HUDEP-2 (cell line): ENCODE measurements around the gene CLEC11A.

Source experiments
- DNase-seq, 76 experiments: peaks; one replicate each; lab custom pipeline; 2025; ENCODE audit not compliant: unreplicated experiment in 76 of 76; lab: John Stamatoyannopoulos, UW

Gene CLEC11A, protein sequence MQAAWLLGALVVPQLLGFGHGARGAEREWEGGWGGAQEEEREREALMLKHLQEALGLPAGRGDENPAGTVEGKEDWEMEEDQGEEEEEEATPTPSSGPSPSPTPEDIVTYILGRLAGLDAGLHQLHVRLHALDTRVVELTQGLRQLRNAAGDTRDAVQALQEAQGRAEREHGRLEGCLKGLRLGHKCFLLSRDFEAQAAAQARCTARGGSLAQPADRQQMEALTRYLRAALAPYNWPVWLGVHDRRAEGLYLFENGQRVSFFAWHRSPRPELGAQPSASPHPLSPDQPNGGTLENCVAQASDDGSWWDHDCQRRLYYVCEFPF

DNA sequence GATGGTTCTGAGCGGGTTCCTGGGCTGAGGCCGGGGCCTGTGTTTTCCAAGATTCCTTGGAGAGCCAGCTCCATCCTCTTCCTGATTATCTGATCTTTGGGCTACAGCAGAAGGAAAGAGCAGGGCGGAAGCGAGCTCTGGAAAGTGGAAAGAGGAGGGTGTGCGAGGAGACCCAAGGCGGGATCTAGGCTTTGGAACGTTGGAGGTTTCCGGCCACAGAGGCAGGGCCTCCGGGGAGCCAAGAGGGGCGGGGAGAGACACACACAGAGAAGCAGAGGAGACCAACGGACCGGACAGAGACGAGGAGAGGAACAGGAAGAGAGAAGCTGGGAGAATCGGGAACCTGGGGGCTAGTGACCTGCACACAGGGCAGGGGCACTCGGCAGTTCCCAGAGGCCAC lies at the start of gene CLEC11A:
Gene CLEC11A, plus strand, starts transcription at position 296 of the 400 bp plus-strand sequence. CDS start 162 bp downstream, outside the sequence.
- no peak for DNase-seq

GRCh38 chr19:50676625-50677197 lies 46.5 kb upstream of the CLEC11A start:
- DNase-seq: no peak

DNA sequence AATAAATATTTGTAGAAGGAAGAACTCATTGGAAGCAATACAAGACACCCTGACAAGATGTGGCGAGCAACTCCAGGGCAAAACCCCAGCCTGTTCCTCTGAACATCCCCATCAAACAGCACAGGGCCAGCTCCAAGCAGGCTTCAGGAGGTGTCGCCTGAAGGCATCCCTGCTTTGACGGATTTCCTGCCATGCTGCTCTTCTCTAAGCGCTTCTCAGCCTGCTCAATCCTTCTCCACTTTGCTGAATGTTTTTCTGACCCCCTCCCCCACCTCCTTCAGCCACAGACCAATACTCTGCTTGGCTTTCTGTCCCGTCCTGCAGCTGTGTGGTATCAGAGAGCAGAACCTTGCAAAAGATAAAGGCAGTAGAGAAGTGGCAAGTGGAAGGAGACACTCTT lies 45.5 kb upstream of the CLEC11A start:
- peak in 1 of 76 experiments; percentile 21 for DNase-seq

DNA sequence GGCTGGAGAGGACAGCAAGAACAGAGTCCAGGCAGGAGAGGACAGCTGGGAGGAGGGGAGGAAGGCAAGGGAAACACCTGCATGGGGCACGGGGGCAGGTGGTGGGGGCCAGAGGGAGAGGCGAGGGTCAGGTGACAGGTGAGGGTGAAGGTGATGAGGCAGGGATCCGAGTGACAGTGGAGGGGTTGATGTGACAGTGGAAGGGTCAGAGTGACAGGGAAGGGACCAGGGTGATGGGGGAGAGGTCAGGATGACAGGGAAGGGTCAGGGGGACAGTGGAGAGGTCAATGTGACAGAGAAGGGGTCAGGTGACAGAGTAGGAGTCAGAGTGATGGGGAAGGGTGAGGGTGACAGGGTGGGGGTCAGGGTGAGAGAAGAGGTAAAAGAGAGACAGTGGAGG lies 44.8 kb upstream of the CLEC11A start:
- no peak for DNase-seq

DNA sequence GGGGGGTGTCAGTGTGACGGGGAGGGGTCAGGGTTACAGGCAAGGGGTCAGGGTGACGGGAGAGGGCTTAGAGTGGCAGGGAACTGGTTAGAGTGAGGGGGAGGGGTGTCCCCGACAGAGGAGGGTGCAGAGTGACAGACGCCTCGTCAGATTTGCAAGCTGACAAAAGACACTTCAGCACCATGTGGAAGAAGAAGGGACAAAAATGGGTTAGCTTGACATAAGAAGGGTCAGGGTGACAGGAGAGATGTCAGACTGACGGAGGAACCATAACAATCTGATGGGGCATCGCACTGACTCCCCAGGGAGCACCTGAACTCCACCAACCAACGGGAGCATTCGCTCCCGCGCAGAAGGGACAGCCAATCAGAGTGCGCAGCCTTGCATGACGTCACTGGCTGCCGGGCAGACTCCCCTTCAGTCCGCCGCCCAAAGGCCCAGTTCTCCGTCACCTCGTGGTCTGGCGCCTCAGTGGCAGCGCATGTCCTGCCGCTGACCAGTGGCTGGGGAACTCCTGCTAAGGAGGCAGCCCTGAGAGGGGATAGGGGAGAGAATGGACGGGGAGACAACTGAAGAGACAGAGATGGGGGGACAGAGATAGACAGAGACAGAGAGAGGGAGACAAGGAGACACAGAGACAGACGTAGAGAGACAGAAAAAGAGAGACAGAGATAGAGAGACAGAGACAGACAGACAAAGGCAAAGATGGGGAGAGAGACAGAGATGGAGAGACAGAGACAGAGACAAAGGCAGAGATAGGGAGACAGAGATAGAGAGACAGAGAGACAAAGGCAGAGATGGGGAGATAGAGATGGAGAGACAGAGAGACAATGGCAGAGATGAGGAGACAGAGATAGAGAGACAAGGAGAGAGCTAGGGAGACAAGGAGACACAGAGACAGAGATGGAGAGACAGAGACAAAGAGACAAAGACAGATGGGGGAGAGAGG lies 43.7 kb upstream of the CLEC11A start:
- peak in 75 of 76 experiments; percentile 24 to 91 (median 77) for DNase-seq

- no peak for DNase-seq
Observed at GRCh38 chr19:50686310-50687032, 36.7 kb upstream of the CLEC11A start.

DNA sequence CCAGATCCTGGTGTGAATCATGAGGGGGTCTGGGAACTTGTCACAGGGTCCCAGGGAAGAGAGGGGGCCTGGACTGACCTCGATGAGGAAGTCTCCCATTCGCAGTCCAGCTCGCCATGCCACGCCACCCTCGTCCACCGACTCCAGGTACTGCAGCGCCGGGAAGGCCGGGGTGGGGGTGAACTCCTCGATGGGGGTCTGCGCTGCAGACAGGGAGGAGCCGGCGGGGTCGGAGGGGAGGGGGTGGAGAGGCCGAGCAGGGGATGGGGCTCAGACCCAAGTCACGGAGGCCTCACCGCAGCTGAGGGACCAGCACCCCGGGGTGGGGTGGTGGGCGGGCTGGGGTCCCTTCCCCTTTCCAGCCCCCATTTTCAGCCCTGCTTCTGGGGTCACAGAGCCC lies 34.4 kb upstream of the CLEC11A start:
- DNase-seq: no peak

- DNase-seq: no peak
Observed at GRCh38 chr19:50690439-50690838, 32.7 kb upstream of the CLEC11A start.

DNA sequence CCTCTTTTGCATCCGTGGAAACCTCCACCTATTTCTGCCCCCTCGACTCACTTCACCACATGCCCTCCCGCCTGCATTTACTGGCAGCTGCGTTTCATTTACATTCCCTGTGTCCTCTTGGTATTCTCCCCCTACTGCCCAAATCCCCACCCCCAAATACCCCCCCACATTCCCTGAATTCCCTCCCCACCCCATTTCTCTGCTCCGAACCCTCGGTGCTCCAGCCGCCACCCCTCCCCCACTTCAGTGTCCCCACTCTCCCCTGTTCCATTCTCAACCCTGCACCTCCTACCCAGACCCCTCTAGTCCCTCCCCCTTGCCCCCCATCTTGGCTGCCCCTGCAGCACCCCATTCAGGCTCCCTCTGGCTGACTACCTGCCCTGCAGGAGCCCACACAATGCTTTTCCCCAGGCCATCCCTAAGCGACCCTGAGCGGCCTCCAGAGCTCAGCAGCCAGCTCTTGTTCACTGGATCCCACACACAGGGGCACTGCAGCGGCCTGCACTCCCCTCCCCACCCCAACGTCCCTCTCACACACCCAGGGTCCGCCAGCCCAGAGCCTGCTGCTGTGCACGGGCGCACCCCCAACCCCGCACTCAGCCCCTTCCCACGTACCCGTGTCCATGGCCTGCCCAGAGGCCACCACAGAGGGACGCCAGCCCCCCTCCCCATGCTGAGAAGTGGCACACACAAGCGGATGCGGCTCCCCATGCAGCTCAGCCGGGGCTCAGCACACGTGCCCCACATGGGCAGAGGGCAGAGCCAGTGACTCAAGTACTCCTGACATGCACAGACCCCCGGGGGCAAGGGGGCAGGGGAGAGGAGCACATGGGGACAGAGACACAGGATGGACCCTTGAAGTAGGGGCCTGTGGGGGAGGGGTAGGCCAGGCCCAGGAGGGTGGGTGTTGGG lies 29.8 kb upstream of the CLEC11A start:
- DNase-seq: no peak

DNA sequence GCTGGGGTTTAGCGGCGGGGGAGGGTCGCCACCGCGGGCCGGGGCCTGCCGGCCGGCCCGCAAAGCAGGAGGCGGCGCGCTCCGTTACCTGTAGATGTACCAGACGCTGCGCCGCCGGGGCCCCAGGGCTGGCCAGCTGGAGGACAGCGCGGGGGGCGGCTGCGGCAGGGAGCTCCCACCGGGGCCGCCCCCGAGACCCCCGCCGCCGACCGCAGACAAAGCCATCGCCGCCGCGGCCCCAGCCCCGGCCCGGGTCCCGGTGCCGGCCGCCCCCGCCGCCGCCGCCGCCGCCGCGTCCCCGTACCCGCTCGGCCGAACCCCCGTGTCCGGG lies 28.4 kb upstream of the CLEC11A start:
- no peak for DNase-seq

GRCh38 chr19:50695251-50696093 lies 27.7 kb upstream of the CLEC11A start:
- DNase-seq: peak in 13 of 76 experiments; percentile 5 to 42 (median 19)

GRCh38 chr19:50696094-50696483 lies 27.1 kb upstream of the CLEC11A start:
- no peak for DNase-seq

DNA sequence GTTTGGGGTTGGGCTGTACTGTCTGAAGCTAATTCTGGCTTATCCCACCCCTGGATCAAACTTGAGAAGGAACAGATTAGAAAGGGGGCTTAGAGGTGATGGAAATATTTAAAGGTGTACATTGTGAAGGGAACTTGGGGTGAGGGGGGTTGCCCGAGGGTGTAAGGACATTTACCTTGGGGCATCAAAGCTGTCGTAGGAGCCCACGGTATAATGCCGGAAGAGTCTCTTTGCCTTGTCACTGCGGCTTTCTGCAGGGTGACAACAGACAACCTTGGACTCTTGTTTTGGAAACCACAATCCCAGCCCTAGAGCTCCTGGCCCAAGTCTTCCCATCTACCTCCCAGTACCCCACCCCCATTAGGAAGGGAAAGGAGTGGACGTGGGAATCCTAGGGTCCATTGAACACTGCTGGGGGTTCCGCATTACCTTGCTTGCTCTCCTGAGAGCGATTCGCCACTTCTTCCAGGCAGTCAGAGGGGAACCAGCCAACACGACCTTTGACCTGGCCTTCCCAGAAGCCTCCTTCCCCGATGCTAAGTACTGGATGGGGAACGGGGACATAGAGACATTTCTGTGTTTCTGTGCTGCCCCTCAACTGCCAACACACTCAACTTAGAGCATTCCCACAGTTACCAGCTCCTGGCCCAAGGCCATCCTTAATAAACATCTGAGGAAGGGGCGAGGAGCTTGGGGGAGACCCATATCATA lies 25.6 kb upstream of the CLEC11A start:
- DNase-seq: no peak

GRCh38 chr19:50701367-50701985 lies 21.7 kb upstream of the CLEC11A start:
- DNase-seq: no peak

GRCh38 chr19:50702158-50702870 lies 20.9 kb upstream of the CLEC11A start:
- DNase-seq: no peak

DNA sequence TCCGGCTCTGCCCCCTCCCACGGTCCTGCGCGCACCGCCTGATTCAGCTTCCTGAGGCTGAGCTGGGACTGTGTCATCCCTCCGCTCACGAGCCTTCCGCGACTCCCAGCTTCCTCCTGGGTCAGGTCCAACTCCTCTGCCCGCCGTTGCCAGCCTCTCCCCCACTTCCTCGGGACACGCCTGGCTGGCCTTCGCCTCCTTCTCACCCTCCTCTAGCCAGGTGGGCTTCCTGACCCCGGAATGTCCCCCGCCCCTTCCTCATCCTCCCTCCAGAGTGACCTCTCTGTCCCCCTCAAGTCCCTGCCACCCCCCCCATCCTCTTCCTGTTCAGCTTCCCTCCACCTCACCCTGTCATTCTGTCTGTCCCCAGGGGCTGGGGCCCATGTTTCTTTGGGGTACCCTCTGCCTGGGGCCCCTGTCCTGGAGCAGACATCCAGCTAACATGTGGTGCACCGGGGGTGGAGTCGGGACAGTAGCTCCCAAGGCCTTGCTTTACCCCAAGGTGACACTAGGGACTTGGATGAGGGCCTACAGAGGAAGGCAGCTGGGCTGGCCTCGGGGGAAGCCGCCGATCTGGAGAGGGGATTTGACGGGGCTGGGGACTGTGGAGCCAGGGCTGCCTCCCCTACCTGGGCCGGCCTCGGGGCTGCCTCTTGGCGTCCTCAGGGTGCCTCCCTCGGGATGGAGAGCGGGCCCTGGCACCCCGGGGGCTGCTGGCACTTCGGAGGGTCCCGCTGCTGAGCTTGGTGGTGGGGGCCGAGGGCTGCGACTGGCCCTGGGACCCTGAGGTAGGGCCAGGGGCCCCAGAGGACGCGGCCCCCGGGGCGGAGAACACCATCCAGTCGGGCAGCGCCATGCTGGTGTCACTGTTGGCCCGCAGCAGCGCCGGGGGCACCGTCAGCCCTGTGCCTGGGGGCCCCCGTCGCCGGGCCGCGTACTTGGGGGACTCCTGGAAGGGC lies 20.0 kb upstream of the CLEC11A start:
- no peak for DNase-seq
